Rectal smooth muscle tissue (tissue), 1 donor: Measurements from ENCODE around the gene DDX54.

Source experiments
- H3K27ac ChIP-seq: one replicate; pipeline ENCODE4 v1.7.0; 2013; ENCODE audit warnings: low read depth, low read length, inconsistent platforms
- H3K27me3 ChIP-seq: one replicate; pipeline ENCODE4 v1.7.0; 2013; ENCODE audit warnings: low read length; ENCODE audit not compliant: control insufficient read depth, insufficient read depth
- H3K36me3 ChIP-seq: one replicate; pipeline ENCODE4 v1.7.0; 2013; ENCODE audit warnings: low read length; ENCODE audit not compliant: control insufficient read depth, insufficient read depth
- H3K4me1 ChIP-seq: one replicate; pipeline ENCODE4 v1.7.0; 2013; ENCODE audit warnings: low read length; ENCODE audit not compliant: control insufficient read depth, insufficient read depth
- H3K4me3 ChIP-seq: one replicate; pipeline ENCODE4 v1.7.0; 2013; ENCODE audit warnings: low read length
- H3K9ac ChIP-seq: one replicate; pipeline ENCODE4 v1.7.0; 2013; ENCODE audit warnings: low read length

The DDX54 gene

GRCh38 chr12:113195598-113195997, 10.3 kb upstream of the DDX54 start:
- Histone ChIP-seq H3K27ac (no peak overlapping the region), H3K36me3 (peaks cover 5% of the 10 kb centered on the region), H3K4me1 (no peaks in the 10 kb centered on the region), H3K27me3 (no peaks in the 10 kb centered on the region), H3K9ac (no peak overlapping the region), H3K4me3 (no peak overlapping the region)

GRCh38 chr12:113194971-113195391, 9.7 kb upstream of the DDX54 start:
- peaks cover 5% of the 10 kb centered on the region for H3K36me3 ChIP-seq
- no peak overlapping the region for H3K9ac ChIP-seq
- no peak overlapping the region for H3K4me3 ChIP-seq
- H3K4me1 ChIP-seq = no peaks in the 10 kb centered on the region
- no peaks in the 10 kb centered on the region for H3K27me3 ChIP-seq
- H3K27ac ChIP-seq = no peak overlapping the region

- peaks cover under 1% of the 10 kb centered on the region for H3K4me1 ChIP-seq
- no peak overlapping the region for H3K9ac ChIP-seq
- peaks cover 5% of the 10 kb centered on the region for H3K36me3 ChIP-seq
- no peak overlapping the region for H3K27ac ChIP-seq
- no peaks in the 10 kb centered on the region for H3K27me3 ChIP-seq
- no peak overlapping the region for H3K4me3 ChIP-seq
Observed at GRCh38 chr12:113191227-113191626, 5.9 kb upstream of the DDX54 start.

GRCh38 chr12:113190761-113191160, 5.5 kb upstream of the DDX54 start:
- no peak overlapping the region for H3K9ac ChIP-seq
- H3K4me3 ChIP-seq = no peak overlapping the region
- H3K4me1 ChIP-seq = peaks cover 4% of the 10 kb centered on the region
- peaks cover 5% of the 10 kb centered on the region for H3K36me3 ChIP-seq
- no peaks in the 10 kb centered on the region for H3K27me3 ChIP-seq
- H3K27ac ChIP-seq = no peak overlapping the region

GRCh38 chr12:113189361-113189760, 4.1 kb upstream of the DDX54 start:
- no peaks in the 10 kb centered on the region for H3K27me3 ChIP-seq
- no peak overlapping the region for H3K27ac ChIP-seq
- peaks cover 5% of the 10 kb centered on the region for H3K36me3 ChIP-seq
- H3K4me3 ChIP-seq = no peak overlapping the region
- H3K4me1 ChIP-seq = peaks cover 4% of the 10 kb centered on the region
- H3K9ac ChIP-seq = no peak overlapping the region

- Histone ChIP-seq H3K9ac (no peak overlapping the region), H3K4me3 (peak overlapping the region; percentile 12), H3K4me1 (peaks cover 7% of the 10 kb centered on the region), H3K27ac (no peak overlapping the region), H3K27me3 (no peaks in the 10 kb centered on the region), H3K36me3 (peaks cover under 1% of the 10 kb centered on the region)
Observed at GRCh38 chr12:113186666-113187325, 1.5 kb upstream of the DDX54 start.

GRCh38 chr12:113186033-113186365, 721 bp upstream of the DDX54 start:
- Histone ChIP-seq H3K36me3 (peaks cover 1% of the 10 kb centered on the region), H3K4me1 (peaks cover 7% of the 10 kb centered on the region), H3K4me3 (peak overlapping the region; percentile 88), H3K27me3 (no peaks in the 10 kb centered on the region), H3K9ac (peak overlapping the region; percentile 43), H3K27ac (peak overlapping the region; percentile 88)

- peak overlapping the region; percentile 88 for H3K27ac ChIP-seq
- peaks cover 7% of the 10 kb centered on the region for H3K4me1 ChIP-seq
- no peaks in the 10 kb centered on the region for H3K27me3 ChIP-seq
- peak overlapping the region; percentile 43 for H3K9ac ChIP-seq
- peak overlapping the region; percentile 88 for H3K4me3 ChIP-seq
- H3K36me3 ChIP-seq = peaks cover 13% of the 10 kb centered on the region
Observed at GRCh38 chr12:113184900-113185179, 438 bp downstream of the DDX54 start.

- H3K4me1 ChIP-seq = peaks cover 7% of the 10 kb centered on the region
- peak overlapping the region; percentile 88 for H3K27ac ChIP-seq
- peak overlapping the region; percentile 88 for H3K4me3 ChIP-seq
- peak overlapping the region; percentile 38 for H3K9ac ChIP-seq
- peaks cover 18% of the 10 kb centered on the region for H3K36me3 ChIP-seq
- H3K27me3 ChIP-seq = no peaks in the 10 kb centered on the region
Observed at GRCh38 chr12:113184098-113184899, 979 bp downstream of the DDX54 start.

GRCh38 chr12:113183030-113183589, 2.2 kb downstream of the DDX54 start:
- Histone ChIP-seq H3K4me1 (peaks cover 7% of the 10 kb centered on the region), H3K27me3 (no peaks in the 10 kb centered on the region), H3K9ac (no peak overlapping the region), H3K27ac (no peak overlapping the region), H3K36me3 (peaks cover 26% of the 10 kb centered on the region), H3K4me3 (no peak overlapping the region)

- H3K36me3 ChIP-seq = peaks cover 29% of the 10 kb centered on the region
- peaks cover 7% of the 10 kb centered on the region for H3K4me1 ChIP-seq
- H3K9ac ChIP-seq = no peak overlapping the region
Observed at GRCh38 chr12:113181975-113182374, 3.3 kb downstream of the DDX54 start.

GRCh38 chr12:113180333-113180732, 4.9 kb downstream of the DDX54 start:
- Histone ChIP-seq H3K9ac (no peak overlapping the region), H3K27ac (no peak overlapping the region), H3K4me1 (peaks cover 3% of the 10 kb centered on the region), H3K27me3 (no peaks in the 10 kb centered on the region), H3K4me3 (no peak overlapping the region), H3K36me3 (peaks cover 34% of the 10 kb centered on the region)

More at GRCh38 chr12:113181975-113182374, 3.3 kb downstream of the DDX54 start:
- H3K4me3 ChIP-seq = no peak overlapping the region
- H3K27ac ChIP-seq = no peak overlapping the region
- no peaks in the 10 kb centered on the region for H3K27me3 ChIP-seq
